SU-DHL-6 (cell line): ENCODE data around the gene UBR3.

Experiments
- CTCF ChIP-seq: fragments of 200-600 bp; sonication (generic); IDR thresholded peaks from one replicate; pipeline ENCODE4 v1.5.1; 2017; ENCODE audit warnings: antibody characterized with exemption, mild to moderate bottlenecking, low read length, moderate library complexity; ENCODE audit not compliant: insufficient read depth, poor library complexity, severe bottlenecking
- EZH2phosphoT487 ChIP-seq: fragments of 200-600 bp; sonication (generic), shearing (Covaris generic); conservative IDR thresholded peaks from 2 replicates; pipeline ENCODE4 v1.6.1; 2018; ENCODE audit warnings: mild to moderate bottlenecking, antibody characterized with exemption, low read length, moderate library complexity, mixed read lengths

GRCh38 chr2:170091436-170091835, 264.2 kb downstream of the UBR3 start:
- TF ChIP-seq CTCF, result no peak
- no peak for TF ChIP-seq EZH2phosphoT487
